Brain pericyte (primary cell): ENCODE data around the gene PDE2A.

Source experiments
- DNase-seq: peaks from one replicate; pipeline ENCODE4 v3.0.0-alpha.2; 2012; ENCODE audit warnings: low read depth, low spot score

The PDE2A gene

DNA sequence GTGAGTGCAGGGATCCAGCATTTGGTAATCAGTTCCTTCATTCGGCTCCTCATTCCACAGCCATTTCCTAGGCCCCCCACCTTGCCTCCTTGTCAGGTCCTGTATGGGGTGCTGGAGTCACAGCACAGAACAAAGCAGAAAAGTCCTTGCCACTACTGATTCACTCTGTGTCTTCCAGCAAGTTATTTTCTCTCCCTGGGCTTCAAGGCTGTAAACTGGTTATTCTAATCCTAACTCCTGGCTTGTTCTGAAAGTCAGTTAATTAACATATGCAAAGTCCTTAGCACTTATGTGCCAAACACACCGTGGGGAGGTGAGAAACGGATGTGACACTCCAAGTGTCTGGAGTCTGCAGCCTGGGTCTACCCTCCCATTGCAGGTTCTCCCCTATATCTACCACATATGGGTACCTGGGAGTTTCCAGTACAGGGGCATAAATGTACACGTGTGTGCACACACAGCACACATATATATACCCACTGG lies 30.6 kb upstream of the PDE2A start:
- DNase-seq = no peak

DNA sequence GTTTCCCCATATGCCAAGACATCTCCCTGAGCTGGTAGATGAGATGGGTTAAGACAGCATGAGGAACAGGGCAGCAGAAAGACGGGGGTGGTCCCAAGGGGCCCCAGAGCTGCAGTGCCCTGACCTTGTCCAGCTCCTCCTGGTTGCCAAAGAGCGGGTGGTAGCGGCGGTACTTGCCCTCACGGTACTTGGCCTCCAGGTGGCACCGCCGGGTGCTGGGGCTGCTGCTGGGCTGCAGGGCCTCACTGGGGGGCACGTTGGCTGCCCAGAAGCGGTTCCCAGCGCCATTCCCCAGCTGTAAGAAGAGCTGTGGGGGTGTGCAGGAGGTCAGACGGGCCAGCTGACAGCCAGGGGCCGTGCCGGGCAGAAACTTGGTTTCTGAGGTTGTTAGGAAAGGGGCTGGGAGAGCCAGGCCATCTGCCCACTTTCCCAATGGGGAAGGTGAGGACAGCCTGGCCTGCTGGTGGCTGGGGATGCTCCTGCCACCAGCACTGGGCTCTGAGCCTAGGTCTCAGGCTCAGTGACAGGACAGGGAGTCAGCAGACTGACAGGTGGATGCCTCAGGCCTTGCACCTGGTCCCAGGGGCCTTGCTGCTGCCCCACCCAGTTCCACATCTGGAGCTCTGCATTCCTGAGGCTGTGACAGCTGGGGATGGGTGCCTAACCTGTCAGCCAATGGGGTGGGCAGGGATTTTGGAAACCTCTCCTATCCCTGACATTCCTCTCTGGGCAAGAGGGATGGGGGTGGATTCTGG lies 30.0 kb upstream of the PDE2A start:
- DNase-seq = no peak

DNA sequence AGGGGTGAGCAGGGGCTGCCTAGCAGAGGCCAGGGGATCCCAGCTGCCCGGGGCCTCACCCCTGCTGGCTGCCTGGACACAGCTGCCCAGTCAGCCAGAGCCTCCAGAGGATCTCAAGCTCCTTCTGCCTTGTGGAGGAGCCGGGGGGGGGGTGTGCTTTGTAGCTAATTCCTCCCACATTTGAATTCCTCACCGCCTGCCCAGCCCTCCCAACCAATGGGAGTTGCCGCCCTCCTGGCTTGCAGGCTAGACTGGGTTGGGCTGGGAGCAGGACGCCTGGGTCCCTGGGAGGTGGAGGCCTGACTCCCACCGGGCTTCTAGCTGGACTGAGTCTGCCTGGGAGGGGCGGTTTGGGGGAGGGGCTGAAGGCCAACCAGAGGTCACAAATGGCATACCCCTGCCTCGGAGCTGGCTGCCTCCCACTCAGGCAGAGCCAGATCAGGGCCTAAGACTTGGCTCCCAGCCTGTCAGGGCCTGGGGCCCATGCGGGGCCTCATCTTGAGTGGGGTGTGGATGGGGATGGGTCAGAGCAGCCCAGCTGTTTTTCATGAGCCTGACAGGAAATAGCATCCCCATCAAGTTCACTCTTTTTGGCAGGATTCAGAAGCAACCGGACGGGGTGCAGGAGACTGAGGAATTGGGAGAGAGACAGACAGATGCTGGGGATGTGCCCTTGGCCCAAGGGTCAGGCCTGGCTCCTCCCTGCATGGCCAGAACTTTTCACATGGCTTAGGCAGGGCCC lies 29.2 kb upstream of the PDE2A start:
- no peak for DNase-seq

DNA sequence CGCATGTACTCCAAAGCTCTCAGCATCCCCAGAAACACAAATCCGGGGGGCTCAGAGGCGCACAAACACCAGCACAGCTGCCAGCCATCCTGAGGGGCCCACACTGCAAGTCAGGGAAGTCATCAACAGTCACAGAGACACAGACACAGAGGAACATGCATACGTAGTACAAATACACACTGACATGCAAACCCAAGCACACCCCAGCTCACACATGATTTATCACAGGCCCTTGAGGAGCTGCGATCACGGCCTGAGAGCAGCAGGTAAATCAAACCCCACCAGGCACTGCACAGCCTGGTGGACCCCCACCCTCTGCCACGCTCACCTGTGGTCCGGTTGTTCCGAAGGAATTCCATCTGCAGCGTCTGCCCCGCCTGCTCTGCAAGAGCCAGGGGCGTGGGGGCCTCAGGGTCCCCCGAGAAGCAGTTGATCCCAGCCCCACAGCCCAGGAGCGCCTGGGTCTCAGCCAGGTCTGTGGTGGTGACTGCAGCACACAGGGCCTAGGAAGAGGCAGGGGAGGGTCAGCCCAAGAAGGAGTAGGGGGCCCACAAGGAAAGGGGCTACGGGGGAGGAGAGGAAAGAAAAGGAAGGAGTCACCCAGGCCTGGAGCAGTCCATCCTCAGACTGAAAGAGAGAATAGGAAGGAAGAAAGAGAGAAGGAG lies 28.5 kb upstream of the PDE2A start:
- no peak for DNase-seq

DNA sequence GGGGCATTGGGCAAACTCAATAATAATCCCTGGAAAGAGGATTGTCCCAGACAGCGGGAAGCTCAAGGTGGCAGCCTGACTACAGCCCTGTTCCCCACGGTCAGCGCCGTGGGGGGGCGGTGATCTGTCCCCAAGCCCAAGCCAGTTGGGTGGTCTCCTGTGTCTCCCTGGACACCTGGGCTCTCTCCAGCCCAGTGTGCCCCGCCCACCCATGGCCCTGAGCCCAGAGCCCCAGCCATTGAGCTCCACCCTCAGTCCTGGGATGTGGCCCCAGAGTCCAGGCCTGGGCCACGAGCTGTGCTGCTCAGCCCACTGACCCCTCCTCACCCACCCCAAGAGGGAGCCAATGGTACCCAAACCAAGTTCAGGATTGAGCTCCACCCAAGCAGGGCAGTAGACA lies 27.9 kb upstream of the PDE2A start:
- DNase-seq = no peak

DNA sequence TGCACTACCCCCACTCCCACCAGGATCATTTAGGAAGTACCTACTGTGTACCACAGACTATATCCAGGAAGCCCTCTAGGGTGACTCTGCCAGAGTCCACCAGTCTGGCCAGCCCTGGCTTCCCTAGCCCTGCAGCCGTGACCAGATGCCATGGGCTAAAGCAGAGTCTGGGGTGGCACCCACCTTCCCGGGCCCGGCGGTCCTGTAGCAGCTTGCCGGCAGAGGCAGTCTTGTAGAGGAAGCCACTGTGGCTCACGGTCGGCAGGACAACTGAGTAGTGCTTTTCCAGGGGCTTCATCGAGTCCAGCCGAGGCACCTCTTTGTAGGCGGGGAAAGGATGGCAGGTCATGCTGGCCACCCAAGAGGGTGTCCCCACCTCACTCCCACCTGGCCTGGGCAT lies 27.2 kb upstream of the PDE2A start:
- DNase-seq = no peak

DNA sequence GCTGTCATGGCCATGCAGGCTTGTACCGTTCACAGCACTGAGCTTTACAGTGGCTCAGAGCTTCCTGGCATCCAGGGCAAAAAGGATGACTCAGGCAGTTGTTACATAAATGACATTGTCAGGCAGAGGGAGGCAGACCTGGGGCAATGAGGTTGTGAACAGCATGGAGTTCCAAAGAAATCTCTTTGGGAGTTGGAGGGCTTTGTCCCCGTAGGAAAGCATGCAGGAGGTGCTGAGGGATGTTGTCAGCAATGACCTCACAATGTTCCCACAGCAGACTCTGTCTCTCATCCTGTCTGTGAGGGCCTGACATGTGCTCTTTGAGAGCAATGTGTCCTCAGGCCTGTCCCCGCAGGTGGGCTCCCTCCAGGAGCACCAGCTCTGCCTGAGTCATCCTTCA lies 25.9 kb upstream of the PDE2A start:
- DNase-seq = no peak

DNA sequence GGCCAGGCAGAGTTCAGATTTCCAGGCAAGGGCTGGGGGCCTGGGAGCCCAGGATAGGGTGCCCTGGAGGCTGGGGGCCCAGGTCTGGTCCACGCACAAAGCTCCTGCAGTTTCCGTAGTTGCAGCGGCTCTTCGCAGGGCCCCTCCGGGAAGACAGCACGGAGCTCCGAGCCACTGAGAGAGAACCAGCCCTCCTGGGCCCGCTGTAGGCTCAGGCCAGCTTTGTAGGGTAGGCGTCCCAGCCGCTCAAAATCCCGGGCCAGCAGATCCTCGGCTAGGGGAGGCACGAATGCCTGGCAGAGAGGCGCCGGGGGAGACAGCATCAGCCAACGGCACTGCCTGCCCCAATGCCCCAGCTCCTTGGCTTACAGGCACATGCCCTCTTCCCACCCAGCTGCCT lies 23.6 kb upstream of the PDE2A start:
- no peak for DNase-seq

DNA sequence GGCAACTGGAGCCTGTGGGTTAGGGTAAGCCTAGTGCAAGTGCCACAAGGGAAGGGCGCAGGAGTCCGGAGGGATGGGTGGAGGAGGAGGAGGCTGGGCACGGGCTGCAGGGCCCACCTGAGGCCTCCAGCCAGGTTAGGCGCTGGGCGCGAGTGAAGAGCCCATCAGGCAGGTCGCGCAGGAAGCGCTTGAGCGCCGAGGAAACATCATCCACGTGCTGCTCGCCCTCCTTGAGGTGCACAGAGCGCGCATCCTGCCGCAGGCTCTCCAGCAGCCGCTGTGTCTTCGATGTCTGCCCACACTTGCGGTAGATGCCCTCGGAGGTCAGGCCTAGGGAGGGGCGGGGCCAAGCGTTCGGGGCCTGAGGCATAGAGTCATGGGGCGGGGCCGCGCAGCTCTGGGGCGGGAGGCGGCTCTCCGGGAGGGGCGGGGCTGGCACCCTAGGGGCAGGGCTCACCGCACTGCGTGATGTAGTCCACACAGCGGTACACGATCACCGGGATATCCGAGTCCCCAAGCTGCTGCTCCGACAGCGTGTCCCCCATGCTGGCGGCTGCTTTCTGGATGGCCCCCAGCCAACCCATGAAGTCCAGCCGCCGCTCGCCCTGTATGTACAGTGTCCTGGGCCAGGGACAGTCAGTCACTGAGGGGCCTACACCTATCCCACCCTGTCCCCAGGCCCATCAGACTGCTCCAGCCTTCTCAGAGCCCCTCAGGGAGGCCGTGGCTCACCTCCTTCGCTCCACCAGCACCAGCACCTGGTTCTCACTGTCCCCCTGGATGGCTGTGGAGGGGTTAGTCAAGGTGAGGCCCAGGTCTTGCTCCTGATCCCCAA lies 22.9 kb upstream of the PDE2A start:
- DNase-seq = no peak

DNA sequence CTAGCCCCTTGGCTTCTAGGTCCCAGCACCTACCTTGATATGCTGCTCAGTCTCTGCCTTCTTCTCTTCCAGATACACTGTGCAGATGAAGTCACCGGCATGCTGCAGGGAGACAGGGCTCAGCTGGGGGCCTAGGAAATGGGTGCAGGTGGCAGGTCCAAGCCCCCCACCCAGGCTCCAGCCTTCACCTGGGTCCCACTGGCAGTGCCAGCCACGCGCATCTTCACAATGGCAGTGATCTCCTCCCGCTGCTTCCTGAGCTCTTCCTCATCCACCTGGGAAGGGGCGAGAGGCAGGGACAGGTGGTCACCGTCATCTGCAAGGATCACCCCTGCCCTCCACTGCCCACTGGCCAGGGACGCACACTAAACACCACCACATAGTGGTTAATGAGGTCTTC lies 21.1 kb upstream of the PDE2A start:
- DNase-seq = no peak

DNA sequence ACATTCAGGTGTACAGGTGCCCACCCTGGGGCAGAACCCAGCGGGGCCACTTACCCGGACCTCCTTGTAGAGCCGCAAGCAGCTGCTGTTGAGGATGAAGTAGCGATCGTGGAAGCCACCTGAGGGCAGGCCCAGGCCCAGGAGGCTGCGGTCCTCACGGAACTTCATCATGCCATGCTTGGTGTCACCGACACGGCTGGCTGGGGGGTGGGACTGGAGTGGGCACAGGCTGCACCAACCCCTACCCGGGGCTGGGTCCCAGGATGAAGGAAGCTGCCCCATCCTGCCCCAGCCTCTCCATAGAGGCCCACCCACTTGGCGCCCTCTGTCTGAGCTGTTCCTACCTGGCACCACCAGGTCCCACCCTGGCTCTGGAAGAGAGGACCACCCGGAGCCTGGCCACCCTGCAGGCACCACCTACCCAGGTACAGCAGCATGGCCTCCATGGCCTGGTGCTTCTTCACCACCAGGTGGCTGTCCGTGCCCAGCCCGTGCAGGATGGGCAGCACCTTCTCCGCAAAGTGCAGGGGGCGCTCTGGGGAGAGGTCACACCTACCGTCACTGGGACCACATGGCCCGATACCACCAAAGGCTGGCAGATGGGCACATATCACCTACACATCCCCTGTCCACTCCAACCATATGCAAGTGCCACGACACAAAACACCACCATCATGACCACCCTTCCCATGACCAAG lies 19.2 kb upstream of the PDE2A start:
- no peak for DNase-seq

DNA sequence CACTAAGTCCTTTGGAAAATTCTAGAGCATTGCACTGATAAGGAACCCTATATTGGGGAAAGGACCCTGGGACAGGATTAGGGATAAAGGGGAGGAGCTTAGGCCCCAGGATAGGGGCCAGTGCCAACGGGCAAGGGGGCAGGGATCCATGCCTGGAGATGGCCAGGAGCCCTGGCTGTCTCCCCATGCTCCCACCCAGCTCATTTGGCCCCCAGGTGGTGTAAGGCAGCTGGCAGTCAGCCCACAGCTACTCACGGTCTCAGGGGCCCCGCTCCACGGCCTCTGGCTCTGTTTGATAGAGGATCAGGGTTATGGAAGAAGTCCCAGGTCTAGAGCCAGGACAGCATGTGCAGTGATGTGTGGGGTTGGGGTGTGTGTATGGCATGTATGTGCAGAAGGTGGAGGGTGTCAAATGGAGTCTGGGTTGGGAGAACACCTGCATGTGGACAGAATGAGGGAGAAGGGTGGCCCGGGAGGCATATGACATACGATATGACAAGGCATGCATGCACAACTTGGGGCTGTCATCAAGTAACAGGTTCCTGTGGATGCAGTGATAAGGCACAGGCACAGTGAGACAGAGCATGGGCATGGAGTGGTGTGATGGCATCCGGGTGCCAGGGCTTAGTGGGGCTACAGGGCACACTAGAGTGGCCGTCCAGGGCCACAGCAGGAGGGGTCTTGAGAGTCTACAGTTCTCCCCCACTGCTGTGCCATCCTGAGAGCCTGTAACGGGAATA lies 18.4 kb upstream of the PDE2A start:
- no peak for DNase-seq

DNA sequence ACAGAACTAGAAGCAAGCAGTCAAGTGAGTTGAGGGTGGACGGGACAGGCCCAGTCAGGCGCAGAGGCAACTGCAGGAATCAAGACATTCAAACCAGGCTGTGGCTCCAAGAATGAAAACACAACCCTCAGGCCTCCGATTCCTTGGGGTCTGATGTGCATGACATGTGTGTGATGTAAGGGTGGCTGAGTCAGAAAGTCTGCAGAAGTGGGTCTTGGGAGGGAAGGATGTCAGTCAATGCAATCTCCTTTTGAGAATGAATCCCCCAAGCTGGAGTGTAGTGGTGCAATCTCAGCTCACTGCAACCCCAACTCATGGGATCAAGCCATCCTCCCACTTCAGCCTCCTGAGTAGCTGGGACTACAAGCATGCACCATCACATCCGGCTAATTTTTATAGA lies 15.9 kb upstream of the PDE2A start:
- no peak for DNase-seq

DNA sequence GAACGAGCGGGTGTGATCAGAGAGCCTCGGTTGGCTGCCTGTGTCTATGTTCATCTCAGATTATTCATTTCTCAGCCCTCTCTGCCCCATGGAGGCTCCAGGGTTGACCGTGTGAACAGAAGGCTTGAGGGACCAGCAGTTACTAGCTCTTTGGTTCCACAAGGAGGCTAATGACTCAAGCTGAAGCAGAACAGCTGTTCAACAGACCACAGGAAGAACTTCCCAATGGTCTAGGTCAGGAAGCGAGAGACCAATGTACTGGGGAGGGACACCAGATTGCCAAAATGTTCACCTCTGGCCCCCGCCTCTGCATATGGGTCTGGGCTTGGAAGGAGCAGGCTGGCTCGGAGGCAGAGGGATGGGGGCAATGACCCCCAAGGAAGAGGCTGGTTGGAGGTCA lies 14.7 kb upstream of the PDE2A start:
- DNase-seq = no peak

DNA sequence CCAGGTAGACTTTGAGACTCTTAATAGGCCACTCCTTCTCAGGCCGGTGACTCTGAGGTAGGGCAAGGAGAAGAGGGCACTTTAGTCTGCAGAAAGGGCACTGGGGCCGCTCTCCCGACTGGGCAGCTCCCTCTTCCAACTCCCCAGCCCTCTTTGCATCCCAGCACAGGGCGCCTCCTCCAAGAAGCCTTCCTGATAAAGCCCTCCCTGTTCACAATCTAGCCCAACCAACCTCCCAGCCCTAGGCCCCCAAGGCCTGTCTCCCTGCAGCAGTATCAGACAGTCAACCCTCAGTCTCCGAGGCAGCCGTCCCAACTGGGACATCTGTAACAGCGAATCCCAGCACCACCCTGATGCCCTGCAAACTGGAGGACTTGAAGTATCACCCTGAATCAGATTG lies 14.3 kb upstream of the PDE2A start:
- no peak for DNase-seq

DNA sequence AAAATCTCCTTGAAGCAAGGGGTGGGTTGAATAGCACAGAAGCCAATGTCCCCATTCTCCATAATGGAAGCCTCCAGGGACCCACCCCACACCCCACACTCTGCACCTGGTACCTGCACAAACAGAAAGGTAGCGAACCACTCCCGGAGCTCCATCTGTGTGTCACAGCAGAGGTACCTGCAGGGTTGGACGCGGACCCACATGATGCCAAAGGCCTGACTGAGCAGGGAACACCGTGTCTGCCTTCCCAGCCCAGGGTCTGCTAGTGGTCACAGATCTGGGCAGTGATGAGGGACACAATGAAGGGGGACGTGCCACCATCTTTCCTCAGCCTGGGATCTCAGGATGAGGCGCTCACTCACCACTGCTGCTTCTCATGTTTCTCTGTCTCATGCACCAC lies 13.1 kb upstream of the PDE2A start:
- no peak for DNase-seq

DNA sequence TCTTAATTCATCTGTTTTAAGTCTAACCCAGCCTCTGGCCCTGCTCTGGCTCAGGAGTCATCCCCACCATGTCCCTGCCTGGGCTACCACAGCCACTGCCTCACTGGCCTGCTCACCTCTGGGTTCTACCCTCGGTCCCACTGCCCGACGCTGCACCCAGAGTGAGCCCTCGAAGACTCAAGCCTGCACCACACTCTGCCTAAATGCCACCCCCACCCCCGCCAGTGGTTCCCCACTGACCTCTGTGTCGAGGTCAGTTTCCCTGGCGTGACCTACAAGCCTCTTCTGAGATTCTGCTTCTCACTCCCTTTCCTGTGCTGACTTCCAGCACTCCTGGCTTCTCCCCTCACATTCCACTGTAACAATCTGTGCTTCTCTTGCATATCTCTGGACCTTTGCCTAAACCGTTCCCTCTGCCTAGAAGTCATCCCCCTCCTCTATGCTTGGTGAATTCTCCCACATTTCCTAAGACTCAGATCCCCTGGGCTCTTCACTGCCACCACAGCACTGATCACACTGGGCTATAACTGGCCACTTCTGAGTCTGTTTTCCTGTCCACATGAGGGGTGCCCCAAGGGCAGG lies 12.5 kb upstream of the PDE2A start:
- no peak for DNase-seq

DNA sequence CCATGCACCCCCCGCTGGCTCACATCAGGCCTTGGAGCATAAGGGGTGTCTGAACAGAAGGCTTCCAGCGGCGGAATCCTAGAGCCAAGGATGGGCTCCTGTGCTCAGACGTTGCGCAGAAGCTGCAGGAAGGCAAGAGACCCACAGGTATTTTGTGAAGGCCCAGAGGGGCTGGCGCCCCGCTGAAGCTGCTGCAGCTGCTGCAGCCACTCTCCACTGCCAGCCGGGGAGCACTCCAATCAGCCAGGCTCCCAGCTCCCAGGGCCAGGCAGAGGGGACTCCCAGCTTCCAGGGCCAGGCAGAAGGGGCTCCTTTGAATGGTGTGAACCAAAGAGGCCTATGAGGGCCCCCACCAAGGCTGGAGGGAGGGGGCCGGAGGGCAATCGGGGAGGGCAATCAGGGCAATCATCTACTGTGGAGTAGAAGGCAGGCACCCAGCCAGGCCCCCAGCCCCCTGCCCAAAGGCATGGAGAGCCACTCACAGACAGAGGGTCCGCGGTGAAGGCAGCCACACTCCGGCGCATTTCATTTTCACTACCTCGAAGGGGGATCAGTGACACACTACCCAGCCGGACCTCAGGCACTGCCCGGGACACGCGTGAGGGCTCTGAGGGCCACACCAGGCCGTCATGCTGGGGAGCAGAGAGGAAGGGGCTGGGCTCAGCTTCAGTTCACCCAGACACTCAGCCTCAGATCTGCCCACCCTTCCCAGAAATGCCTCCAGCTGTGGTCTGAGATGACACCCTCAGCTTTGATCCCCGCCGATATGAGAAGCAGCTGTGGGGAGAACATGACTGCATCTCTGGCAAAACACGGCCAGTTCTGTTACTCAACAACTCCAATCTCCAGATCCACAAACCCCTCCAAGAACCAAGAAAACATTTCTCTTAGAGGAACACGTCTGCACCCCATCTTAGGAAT lies 11.6 kb upstream of the PDE2A start:
- no peak for DNase-seq
